Mucosa of stomach (tissue), 1 donor: ENCODE data around the gene FMN2.

Source experiments
- H3K27me3 ChIP-seq: one replicate; pipeline ENCODE4 v1.7.0; 2013; ENCODE audit warnings: mild to moderate bottlenecking, low read length; ENCODE audit not compliant: control insufficient read depth, insufficient read depth
- H3K36me3 ChIP-seq: one replicate; pipeline ENCODE4 v1.7.0; 2013; ENCODE audit warnings: low read length; ENCODE audit not compliant: control insufficient read depth, insufficient read depth
- H3K4me1 ChIP-seq: one replicate; pipeline ENCODE4 v1.7.0; 2013; ENCODE audit warnings: mild to moderate bottlenecking, low read length; ENCODE audit not compliant: control insufficient read depth, insufficient read depth
- H3K4me3 ChIP-seq: one replicate; pipeline ENCODE4 v1.7.0; 2013; ENCODE audit warnings: low read length
- H3K9ac ChIP-seq: one replicate; pipeline ENCODE4 v1.7.0; 2013; ENCODE audit warnings: mild to moderate bottlenecking, low read length, moderate library complexity
- H3K9me3 ChIP-seq: one replicate; pipeline ENCODE4 v1.7.0; 2013; ENCODE audit warnings: mild to moderate bottlenecking, low read length, moderate library complexity; ENCODE audit not compliant: control insufficient read depth
- donor health status: Pancreatic carcinoma.

The FMN2 gene

GRCh38 chr1:240091614-240092300 lies at the start of gene FMN2:
Gene FMN2, plus strand, starts transcription at chr1:240091883. Its CDS starts 227 bp downstream, at chr1:240092110.
- H3K27me3 ChIP-seq = peaks cover 31% of the 10 kb centered on the region
- no peak within 1 kb of the TSS for H3K9ac ChIP-seq
- H3K4me1 ChIP-seq = no peaks in the 10 kb centered on the region
- H3K9me3 ChIP-seq = no peaks in the 10 kb centered on the region
- no peak within 1 kb of the TSS for H3K4me3 ChIP-seq
- H3K36me3 ChIP-seq = no peaks in the 10 kb centered on the region

DNA sequence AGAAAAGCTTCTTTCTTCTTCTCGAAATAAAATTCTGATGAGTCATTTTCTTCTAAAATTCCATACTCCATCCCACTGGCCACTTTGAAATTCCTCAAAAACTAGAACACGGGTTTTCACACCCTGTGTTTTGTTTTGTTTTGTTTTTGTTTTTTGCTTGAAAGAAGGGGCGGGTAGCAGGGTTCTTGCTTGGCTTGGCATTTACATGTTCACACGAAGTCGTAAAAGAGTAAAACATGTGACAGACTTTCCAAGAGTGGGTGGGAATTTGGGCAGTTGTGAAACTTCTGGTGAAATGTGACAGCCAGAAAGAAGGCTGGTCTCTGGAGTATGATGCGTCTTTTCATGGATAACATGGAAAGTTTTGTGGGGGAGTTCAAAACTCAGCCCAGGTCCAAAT lies 47.1 kb upstream of the FMN2 start:
- H3K4me3 ChIP-seq = no peak overlapping the region
- H3K27me3 ChIP-seq = no peaks in the 10 kb centered on the region
- H3K4me1 ChIP-seq = no peaks in the 10 kb centered on the region
- no peak overlapping the region for H3K9ac ChIP-seq
- no peaks in the 10 kb centered on the region for H3K36me3 ChIP-seq
- H3K9me3 ChIP-seq = no peaks in the 10 kb centered on the region

- Histone ChIP-seq H3K4me3 (no peak overlapping the region), H3K27me3 (no peaks in the 10 kb centered on the region), H3K9ac (no peak overlapping the region), H3K9me3 (no peaks in the 10 kb centered on the region), H3K4me1 (no peaks in the 10 kb centered on the region), H3K36me3 (no peaks in the 10 kb centered on the region)
These were observed 45.7 kb upstream of the FMN2 start for GRCh38 chr1:240046000-240046399.

GRCh38 chr1:240054109-240054701 lies 37.5 kb upstream of the FMN2 start:
- Histone ChIP-seq H3K4me3 (no peak overlapping the region), H3K9ac (no peak overlapping the region), H3K36me3 (no peaks in the 10 kb centered on the region), H3K9me3 (no peaks in the 10 kb centered on the region), H3K4me1 (no peaks in the 10 kb centered on the region), H3K27me3 (no peaks in the 10 kb centered on the region)

- Histone ChIP-seq H3K4me1 (no peaks in the 10 kb centered on the region), H3K4me3 (no peak overlapping the region), H3K9me3 (no peaks in the 10 kb centered on the region), H3K27me3 (no peaks in the 10 kb centered on the region), H3K9ac (no peak overlapping the region), H3K36me3 (no peaks in the 10 kb centered on the region)
These were observed 35.7 kb upstream of the FMN2 start for GRCh38 chr1:240055936-240056335.

DNA sequence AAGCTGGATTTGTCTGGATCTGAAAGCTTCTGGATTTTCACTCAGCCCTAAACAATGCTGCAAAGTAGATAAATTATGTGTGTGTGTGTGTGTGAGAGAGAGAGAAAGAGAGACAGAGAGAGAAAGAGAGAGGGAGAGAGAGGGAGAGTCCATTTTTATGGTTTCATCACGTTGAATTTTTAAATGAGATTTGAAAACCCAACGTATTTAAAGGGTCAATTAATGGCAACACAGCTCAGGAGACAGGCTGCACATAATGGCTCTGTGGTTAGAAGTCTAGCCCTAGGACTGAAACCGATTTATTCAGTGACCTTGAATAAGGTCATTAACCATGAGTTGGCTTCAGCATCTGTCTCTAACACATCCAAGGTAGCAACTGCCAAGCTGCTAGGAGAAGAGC lies 35.3 kb upstream of the FMN2 start:
- Histone ChIP-seq H3K4me1 (no peaks in the 10 kb centered on the region), H3K36me3 (no peaks in the 10 kb centered on the region), H3K4me3 (no peak overlapping the region), H3K27me3 (no peaks in the 10 kb centered on the region), H3K9ac (no peak overlapping the region), H3K9me3 (no peaks in the 10 kb centered on the region)

GRCh38 chr1:240058049-240058448 lies 33.6 kb upstream of the FMN2 start:
- Histone ChIP-seq H3K9ac (no peak overlapping the region), H3K9me3 (no peaks in the 10 kb centered on the region), H3K4me3 (no peak overlapping the region), H3K36me3 (no peaks in the 10 kb centered on the region), H3K4me1 (no peaks in the 10 kb centered on the region), H3K27me3 (no peaks in the 10 kb centered on the region)

GRCh38 chr1:240068961-240069360 lies 22.7 kb upstream of the FMN2 start:
- Histone ChIP-seq H3K27me3 (no peaks in the 10 kb centered on the region), H3K9me3 (no peaks in the 10 kb centered on the region), H3K4me3 (no peak overlapping the region), H3K4me1 (no peaks in the 10 kb centered on the region), H3K36me3 (no peaks in the 10 kb centered on the region), H3K9ac (no peak overlapping the region)

- Histone ChIP-seq H3K36me3 (no peaks in the 10 kb centered on the region), H3K9me3 (no peaks in the 10 kb centered on the region), H3K27me3 (no peaks in the 10 kb centered on the region), H3K9ac (no peak overlapping the region), H3K4me1 (no peaks in the 10 kb centered on the region), H3K4me3 (no peak overlapping the region)
These were observed 21.5 kb upstream of the FMN2 start for GRCh38 chr1:240070188-240070587.

- no peak overlapping the region for H3K9ac ChIP-seq
- H3K4me3 ChIP-seq = no peak overlapping the region
- no peaks in the 10 kb centered on the region for H3K9me3 ChIP-seq
- no peaks in the 10 kb centered on the region for H3K4me1 ChIP-seq
- H3K36me3 ChIP-seq = no peaks in the 10 kb centered on the region
- H3K27me3 ChIP-seq = no peaks in the 10 kb centered on the region
These were observed 18.6 kb upstream of the FMN2 start for GRCh38 chr1:240073097-240073496.

- H3K9me3 ChIP-seq = no peaks in the 10 kb centered on the region
- H3K36me3 ChIP-seq = no peaks in the 10 kb centered on the region
- no peaks in the 10 kb centered on the region for H3K27me3 ChIP-seq
- no peak overlapping the region for H3K4me3 ChIP-seq
- no peaks in the 10 kb centered on the region for H3K4me1 ChIP-seq
- no peak overlapping the region for H3K9ac ChIP-seq
These were observed 17.3 kb upstream of the FMN2 start for GRCh38 chr1:240074422-240074821.

- Histone ChIP-seq H3K27me3 (no peaks in the 10 kb centered on the region), H3K4me3 (no peak overlapping the region), H3K9me3 (no peaks in the 10 kb centered on the region), H3K4me1 (no peaks in the 10 kb centered on the region), H3K9ac (no peak overlapping the region), H3K36me3 (no peaks in the 10 kb centered on the region)
These were observed 16.8 kb upstream of the FMN2 start for GRCh38 chr1:240074908-240075307.
